GM18870 (cell line): ENCODE data around the gene NIN.

Experiments used
- ATAC-seq: cut with Tn5 transposase; IDR thresholded peaks from one replicate; pipeline ENCODE4 v1.9.1; 2021; ENCODE audit warnings: moderate library complexity; ENCODE audit not compliant: unreplicated experiment

NIN gene, protein sequence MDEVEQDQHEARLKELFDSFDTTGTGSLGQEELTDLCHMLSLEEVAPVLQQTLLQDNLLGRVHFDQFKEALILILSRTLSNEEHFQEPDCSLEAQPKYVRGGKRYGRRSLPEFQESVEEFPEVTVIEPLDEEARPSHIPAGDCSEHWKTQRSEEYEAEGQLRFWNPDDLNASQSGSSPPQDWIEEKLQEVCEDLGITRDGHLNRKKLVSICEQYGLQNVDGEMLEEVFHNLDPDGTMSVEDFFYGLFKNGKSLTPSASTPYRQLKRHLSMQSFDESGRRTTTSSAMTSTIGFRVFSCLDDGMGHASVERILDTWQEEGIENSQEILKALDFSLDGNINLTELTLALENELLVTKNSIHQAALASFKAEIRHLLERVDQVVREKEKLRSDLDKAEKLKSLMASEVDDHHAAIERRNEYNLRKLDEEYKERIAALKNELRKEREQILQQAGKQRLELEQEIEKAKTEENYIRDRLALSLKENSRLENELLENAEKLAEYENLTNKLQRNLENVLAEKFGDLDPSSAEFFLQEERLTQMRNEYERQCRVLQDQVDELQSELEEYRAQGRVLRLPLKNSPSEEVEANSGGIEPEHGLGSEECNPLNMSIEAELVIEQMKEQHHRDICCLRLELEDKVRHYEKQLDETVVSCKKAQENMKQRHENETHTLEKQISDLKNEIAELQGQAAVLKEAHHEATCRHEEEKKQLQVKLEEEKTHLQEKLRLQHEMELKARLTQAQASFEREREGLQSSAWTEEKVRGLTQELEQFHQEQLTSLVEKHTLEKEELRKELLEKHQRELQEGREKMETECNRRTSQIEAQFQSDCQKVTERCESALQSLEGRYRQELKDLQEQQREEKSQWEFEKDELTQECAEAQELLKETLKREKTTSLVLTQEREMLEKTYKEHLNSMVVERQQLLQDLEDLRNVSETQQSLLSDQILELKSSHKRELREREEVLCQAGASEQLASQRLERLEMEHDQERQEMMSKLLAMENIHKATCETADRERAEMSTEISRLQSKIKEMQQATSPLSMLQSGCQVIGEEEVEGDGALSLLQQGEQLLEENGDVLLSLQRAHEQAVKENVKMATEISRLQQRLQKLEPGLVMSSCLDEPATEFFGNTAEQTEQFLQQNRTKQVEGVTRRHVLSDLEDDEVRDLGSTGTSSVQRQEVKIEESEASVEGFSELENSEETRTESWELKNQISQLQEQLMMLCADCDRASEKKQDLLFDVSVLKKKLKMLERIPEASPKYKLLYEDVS (N-terminal part only)

DNA sequence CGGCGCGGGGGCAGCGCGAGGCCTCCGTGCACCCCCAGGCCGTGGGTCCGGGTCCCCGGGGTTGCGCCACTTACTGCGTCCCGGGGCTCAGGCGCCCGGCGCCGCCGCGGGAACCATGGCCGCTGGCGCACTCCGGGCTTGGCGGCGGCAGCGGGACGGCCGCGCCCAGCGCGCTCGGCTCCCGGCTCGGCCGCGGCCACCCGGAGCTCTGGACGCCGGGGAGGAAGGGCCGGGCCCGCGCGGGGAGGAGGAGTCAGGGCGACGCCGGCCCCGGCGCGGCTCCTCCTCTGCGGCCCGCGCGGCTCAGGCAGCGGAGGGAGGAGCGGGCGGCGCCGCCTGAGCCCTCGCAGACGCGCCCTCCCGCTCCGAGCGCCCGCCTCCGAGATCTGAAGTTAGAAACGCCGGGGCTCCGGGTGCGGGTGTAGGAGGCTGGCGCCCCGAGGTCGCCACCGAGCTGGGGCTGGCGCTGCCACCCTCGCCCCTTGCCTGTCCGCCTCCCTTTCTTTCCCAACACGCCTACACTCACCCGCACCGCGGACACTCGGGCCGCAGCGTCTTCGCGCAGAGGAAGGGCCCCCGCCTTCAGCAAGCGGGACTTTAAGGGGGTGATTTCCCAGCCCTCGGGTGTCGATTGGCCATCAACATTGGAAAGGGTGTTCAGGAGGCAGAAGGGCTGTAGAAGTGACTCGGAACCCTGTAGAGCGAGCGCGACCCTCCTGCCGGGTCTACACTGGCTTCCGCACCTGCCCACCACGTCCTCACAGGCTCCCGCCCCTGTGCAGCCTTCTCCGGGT, at the start of gene NIN:
TSS of gene NIN (minus strand) at position 231 of the 794 bp plus-strand sequence. CDS start 9,106 bp downstream, outside the sequence.
- peak; percentile 44 for ATAC-seq

DNA sequence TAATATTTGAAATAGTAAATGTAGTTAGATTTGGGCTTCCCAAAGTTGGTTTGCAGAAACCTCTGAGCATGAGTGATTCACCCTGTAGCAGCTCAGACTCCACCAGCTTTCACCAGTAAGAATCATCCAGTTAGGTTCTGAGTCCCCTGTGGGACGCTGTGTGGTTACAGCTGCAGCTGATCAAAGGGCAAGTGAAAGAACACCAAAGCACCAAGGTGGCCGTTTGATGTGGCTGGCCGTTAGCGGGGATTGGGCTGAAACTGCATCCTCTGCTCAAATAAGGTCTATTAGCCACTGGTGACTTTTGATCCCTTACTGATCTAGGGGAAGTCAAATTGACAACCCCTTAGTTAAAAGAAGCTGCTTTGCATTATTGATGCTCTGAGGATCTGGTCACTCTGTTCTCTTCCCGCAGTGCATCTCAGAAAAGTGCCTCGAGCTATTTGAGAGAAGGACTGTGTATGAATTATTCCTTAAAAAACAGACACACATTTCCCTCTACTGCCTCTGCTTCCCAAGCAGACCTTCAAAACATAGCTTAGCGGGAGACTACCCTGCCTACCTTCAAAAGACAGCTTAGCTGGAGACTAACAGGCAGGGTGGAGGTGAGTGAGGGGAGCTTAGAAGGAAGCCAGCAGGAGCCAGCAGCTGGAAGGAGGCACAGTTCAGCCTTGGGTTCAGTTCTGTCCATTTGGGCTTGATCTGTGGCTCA, 44.6 kb upstream of the NIN start:
- peak; percentile 91 for ATAC-seq

DNA sequence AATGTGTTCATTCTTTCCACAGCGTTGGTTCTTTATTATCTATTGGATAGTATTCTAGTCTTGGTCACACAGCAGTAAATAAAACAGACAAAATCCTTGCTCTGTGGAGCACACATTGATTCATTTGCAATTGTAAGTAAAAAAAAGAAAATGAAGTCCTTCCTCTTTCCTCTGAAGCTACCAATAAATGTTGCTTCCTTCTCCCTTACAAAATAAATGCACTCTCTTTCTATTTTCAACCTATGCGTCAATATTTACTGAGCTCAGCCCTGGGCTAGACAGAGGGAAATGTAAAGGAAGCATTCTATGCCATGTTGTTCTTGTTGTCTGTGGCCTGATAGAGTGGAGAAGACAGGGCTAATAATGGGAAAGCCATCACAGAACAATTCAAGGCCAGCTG, 43.8 kb upstream of the NIN start:
- no peak for ATAC-seq

DNA sequence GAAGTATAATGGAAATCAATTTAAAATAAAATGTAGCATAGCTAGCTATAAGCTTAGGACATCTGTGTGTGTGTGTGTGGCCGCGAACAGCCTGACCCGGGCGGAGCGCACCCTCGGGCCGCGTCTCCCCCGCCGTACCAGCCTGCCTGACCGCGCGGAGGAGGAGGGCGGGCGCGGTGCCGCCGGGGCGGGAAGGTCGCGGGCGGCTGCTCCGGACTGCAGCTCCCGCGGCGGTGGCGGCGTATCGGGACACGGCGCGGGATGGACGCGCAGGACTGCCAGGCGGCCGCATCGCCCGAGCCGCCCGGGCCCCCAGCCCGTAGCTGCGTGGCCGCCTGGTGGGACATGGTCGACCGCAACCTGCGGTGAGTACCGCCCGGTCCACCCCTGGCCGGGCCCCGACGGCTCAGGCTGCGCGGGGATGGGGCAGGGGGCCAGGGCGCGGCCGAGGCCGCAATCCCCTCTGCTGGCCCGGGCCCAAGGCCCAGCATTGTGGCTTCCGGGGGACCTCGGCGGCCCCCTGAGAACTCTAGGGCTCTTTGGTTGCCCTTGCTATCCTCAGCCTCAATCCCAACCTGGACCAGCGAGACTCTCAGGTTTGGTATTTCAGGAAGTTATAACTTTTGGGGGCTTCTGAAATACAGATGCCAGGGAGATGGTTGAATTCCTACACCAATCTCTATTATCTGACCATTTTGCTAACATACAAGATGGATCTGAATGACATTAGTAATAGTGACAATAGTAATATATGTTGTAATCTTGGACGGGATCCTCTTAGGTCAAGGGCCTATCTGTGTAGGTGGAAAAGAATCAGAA, 41.2 kb upstream of the NIN start, which contains the start of gene ABHD12B:
TSS of gene ABHD12B (plus strand) at position 140 of the 819 bp plus-strand sequence. CDS start at position 262, 122 bp downstream.
- no peak for ATAC-seq

DNA sequence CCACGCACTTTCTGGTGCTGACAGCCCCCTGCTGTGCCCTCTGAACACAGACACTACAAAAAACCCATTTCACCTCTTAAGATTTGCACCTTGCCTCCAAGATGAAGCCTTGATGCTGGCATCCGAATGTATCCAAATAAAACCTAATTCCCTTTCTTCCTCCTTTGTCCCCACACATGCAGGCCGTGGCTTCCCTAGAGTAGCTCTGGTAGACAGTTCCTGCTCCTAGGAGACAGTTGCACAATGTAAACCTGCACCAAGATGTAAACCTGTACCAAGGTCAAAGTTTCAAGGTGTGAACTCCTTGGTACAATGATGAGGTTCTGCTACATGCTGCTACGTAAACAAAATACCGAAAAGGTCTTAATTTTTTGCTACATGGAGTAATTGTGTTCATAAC, 40.3 kb upstream of the NIN start:
- ATAC-seq: no peak

DNA sequence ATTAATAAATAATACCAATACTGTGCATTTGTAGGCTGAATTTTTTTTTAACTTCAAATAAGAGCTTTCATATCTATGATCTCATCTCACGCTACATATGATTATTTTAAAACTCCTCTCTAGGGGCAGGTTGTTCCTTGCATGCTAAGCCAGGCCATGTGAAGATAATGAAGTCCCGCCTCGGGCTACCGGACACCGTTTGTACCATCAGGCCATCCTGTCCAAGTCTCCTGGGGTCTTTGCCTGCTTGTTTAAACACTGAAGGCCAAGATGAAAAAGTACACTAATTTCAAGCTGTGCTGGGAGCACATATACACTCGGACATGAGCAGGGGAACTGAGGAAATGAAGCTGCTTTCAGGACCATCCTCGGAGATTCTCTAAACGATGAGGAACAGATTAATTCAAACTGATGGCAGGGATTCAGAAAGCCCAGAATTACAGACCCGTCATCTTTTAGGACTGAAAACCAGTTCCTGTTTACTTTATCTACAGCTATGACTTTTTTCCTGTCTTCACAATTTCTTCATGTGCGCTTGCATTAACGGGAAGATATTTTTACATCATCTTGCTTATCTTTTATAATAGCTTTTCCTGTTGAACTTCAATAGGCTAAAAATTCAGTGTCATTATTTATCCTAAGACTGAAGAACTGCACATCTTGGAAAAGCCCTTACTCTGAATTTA, 34.6 kb upstream of the NIN start:
- no peak for ATAC-seq

DNA sequence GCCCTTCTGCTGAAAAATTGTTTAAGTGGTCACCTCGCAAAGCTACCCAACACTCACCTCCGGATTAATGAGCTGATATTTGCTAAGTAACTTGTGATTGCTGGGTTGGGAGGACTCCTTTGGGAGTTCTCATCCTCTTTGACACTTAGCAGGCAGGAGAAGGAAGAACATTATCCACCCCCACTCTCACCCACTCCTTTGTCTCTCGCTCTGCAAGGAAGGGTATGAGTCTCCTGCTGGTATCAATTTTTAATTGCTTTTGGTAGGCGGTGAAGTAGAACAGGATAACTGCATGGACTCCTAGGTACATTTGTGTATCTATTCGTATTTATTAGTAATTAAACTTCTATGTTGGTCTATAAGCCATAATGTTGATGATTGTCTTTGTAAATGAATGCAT, 34.0 kb upstream of the NIN start:
- ATAC-seq: no peak

DNA sequence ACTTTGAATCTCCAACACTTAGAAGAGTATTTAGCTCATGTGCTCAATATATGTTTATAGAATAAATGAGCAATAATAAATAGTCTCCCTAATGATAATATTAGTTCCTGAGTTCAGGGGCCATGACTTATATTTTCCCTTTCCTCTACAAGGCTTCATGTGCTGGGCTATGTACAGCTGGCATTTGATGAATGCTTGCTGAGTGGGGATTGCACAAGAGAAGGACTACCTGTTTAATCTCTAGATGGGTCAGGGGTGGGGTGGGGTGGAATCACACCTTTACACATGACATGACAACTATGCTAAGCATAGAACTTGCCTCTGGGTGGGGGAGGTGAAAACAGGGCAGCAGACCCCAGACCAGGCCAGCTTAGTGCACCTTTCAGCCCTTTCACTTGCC, 33.3 kb upstream of the NIN start:
- ATAC-seq: no peak

DNA sequence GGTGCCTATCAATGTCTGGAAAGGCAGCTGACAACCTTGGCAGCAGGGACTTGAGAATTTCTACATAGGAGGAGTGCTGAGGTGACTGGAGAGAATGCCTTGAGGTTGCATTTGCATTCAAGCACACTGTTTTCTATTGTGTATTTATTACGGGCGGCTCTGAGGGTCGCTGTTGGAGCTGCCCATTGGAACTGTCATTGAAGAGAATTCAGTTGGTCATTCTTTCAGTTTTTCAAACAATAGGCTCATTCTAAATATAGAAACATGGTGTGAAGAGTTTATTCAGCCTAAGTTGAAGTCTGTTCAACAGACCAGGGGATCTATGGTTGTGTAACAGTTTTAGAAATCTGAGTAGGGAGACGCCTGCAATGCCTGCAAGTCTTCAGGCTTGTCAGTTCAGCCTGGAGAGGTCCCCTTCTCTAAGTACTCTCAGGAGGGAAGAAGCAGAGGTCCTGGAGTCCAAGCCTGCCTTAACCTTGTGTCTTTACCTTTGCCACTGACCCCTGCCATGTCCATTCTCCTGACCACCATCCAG, 31.1 kb upstream of the NIN start:
- ATAC-seq: no peak

DNA sequence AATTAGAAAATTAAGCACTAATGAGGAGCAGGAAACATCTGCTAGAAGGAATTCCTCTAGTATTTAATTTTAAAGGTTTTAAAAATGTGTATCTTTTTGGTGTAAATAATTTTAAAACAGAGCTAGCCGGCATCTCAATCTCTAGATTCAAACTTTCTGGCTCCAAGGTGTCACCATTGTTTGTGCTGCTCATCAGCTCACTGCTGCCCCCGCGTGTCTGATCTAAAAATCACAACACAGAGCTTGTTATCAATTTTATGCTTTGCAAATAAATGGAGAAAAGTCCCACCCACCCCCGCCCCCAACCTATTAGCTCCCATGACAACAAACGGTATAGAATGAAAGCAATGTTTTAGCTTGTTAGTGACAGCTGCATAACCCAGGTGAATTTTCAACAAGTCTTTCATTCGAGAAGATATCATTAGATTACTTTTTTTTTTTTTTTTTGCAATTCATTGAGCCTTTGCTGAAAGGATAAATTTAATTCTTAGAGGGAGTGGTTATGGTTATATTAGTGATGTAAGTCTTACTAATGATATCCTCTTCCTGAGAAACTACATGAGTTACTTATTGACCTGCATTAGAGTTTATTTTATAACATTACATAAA, 29.6 kb upstream of the NIN start:
- ATAC-seq: no peak

DNA sequence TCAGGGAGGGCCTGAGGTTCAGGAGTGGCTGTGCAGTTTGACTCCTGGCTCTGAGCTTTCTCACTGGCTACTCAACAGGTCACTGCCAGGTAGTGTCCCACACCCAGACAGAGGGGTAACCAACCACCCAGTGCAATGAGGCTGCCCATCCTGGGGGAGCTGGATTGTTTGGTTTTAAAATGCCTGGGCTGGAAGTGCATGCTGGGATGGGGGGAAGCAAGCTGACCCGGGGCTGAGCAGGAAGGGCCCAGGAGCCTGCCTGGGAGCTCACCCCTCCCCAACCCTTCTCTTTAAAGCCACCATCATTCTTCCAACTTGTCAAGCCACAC, 28.3 kb upstream of the NIN start:
- ATAC-seq: no peak

DNA sequence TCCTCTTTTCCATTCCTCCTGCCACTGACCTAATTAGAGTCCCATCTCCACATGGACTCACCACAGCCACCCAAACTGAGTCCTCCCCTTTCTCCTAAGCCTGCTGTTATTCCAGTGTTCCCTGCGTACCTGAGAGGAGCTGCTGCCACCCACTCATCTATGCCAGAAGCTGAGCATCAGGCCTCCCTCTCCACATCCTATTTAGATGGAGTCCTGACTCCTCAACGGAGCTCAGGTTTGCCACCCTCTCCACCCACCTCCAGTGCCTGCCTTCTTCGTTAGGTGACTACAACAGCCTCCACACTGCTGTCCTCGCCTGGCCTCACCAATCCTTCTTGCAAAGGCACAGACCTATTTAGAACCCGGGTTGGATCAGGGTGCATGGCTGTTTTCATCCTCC, 25.7 kb upstream of the NIN start:
- ATAC-seq: no peak

DNA sequence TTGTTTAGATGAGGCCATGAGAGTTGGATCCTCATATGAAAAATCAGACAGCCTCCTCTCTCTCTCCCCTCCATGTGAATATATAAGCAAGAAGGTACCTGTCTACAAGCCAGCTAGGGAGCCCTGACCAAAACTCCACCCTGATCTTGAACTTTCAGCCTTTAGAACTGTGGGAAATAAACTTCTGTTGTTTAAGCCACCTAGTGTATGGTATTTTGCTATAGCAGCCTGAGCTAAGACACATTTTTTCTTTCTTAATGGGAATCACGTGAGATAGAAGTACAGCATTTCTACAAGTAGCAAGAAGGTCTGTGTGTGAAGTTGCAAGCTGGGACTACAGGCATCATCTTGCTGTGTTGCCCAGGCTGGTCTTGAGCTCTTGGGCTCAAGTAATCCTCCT, 24.6 kb upstream of the NIN start:
- ATAC-seq: no peak

DNA sequence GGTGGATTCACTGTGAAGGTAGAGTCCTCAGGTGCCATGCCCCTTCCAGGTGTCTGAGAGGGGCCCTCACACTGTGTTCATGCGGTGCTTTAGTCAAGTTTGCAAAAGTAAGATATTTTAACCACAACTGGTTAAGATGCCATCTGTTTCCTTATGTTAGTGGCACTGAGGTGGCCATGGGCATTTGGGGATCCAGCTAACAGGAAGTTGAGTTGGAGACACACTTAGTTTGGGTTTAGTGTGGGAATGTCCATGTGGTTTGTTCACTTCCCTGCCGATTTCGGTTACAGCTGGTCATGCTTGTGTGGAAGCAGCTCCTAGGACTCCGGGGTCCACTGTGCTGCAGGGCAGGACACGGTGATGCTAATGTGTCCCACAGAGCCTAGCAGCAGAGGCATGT, 23.6 kb upstream of the NIN start:
- no peak for ATAC-seq

DNA sequence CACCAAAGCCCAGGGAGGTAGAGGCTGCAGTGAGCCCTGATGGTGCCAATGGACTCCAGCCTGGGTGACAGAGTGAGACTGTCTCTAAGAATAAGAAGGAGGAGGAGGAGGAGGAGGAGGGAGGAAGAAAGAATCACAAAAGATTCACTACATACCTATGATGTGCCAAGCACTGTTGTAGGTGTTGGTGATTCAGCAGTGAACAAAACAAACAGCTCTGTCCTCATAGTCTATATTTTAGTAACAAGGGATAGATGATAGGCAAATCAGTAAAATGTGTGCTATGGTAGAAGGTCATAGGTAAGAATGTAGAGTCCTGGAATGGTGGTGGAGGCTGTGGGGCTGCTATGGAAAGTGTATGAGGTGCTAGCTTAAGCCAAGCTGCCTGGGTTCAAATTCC, 22.9 kb upstream of the NIN start:
- no peak for ATAC-seq

DNA sequence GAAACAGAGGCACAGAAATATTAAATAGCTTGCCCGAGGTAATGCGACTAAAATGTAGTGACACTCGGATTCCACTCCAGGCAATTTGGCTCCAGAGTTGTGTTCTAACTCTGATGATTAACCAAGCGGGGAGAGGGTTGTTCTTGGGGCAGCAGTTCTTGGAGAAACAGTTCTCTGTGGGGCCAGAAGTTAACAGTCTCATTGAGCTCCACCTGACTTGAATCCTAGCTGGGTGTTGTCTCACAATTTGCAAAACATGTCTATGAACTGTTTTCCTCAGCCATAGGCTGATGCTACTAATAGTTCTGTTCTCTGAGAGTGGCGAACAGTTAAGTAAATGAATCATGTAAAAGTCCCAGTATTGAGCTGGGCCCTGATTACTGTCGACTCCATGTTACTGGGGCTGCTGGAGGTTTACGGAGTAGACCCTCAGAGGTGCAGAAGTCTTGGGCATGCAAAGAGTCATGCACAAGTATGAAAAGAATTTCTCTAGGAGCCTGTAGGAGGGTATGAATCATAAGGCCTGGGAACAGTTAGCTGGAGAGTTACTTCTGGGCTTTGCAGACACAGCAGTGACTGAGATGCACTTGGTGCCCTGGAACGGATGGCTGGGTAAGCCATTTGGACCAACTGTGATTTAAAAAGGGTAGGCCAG, 15.4 kb upstream of the NIN start:
- ATAC-seq: no peak

DNA sequence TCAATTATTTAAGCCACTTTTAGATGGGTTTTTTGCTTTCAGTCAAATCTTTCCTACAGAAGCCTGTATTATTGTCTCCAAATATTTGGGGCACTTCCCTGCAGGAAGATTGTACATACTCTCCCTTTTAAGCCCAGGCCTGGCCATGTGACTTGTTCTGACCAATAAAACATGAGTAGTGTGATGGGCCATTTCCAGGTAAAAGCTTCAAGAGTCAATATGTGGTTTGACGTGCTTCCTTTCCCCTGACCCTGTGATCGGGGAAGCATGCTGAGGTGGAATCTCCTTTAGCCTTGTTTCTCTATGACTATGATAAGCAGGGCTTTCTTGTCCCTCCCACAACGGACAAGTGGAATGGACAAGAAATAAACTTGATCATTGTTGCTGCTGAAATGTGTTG, 14.2 kb upstream of the NIN start:
- ATAC-seq: no peak
